GDM1 (cell line): ENCODE measurements around the gene STIM1.
"Not testable (repeated sequence)": the region's sequence is repeated elsewhere in the genome, so short reads cannot be mapped to it uniquely, and the experiment has no call there.

Source experiments
- DNase-seq: peaks from one replicate; lab custom pipeline; 2025; lab: John Stamatoyannopoulos, UW

The STIM1 gene

DNA sequence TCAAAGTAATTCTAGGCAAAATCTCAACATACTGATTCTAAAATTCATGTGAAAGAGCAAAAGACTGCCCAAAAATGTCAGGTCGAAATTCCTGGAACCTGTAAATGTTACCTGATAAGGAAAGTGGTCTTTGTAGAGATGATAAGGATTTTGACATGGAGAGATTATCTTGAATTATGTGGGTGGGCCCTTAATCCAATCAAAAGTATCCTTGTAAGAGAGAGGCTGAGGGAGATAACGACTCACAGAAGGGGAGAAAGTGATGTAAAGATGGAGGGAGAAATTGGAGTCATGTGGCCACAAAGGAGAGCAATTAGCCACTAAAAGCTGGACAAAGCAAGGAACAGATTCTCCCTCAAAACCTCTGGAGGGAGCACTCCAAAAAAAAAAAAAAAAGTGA lies 259.7 kb downstream of the STIM1 start:
- no peak for DNase-seq

- DNase-seq: no peak
Observed at GRCh38 chr11:4118107-4118506, 262.6 kb downstream of the STIM1 start.

- no peak for DNase-seq
Observed at GRCh38 chr11:4123218-4123617, 267.8 kb downstream of the STIM1 start.

DNA sequence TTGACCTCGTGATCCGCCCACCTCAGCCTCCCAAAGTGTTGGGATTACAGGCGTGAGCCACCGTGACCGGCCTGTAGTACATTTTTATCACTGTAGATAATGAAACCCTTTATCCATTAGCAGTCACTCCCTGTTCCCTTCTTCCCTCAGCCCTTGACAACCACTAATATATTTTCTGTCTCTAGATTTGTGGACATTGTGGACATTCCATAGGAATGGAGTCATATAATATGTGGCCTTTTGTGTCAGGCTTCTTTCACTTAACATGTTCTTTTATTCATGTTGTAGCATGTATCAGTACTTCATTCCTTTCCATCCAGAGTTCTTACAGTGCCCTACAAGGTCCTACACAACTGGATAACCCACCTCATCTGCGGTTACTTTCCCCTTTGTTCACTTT lies 269.7 kb downstream of the STIM1 start:
- no peak for DNase-seq

DNA sequence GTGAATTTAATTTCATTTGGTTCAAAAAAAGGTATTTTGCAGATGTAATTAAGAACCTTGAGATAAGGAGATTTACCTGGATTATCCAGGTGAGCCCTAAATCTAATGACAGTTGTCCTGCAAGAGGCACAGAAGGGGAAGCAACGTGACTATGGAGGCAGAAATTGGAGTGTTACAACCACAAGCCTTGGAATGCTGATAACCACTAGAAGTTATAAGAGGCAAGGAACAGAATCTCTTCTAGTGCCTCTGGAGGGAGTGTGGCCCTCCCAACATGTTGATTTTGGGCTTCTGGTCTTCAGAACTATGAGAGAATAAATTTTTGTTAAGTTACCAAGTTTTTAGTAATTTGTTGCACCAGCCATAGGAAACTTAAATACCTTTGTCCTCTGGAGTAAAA lies 271.9 kb downstream of the STIM1 start:
- DNase-seq: no peak

GRCh38 chr11:4130219-4130618 lies 274.8 kb downstream of the STIM1 start:
- not testable (repeated sequence) for DNase-seq

DNA sequence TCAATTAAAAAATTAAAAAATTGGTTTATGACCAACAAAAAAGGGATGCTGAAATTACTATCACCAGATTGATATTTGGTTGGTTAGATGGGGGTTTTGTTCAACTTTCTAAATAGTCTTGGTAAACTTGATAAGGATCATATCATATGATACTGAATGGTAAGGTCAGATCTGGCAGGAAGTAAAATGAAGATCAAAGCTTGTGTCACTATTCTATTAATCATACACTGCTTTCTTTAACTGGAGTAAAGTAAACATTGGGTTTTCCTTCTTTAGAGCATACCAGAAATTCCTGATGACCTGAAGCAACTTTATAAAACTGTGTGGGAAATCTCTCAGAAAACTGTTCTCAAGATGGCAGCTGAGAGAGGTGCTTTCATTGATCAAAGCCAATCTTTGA lies 279.3 kb downstream of the STIM1 start:
- no peak for DNase-seq

DNA sequence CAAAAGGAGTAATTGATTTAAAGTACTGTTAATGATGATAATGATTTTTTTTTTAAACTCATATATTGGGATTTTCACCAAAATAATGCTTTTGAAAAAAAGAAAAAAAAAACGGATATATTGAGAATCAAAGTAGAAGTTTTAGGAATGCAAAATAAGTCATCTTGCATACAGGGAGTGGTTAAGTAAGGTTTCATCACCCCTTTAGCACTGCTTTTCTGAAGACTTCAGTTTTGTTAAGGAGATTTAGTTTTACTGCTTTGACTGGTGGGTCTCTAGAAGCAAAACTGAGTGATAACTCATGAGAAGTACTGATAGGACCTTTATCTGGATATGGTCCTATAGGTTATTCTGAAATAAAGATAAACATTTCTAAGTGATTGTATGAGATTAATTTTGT lies 283.0 kb downstream of the STIM1 start:
- no peak for DNase-seq

- no peak for DNase-seq
Observed at GRCh38 chr11:4140067-4140636, 284.7 kb downstream of the STIM1 start.
